HEK293 (cell line): ENCODE measurements around the gene RAI14.

ENCODE experiments used
- CTCF ChIA-PET: fragments of 350-600 bp; formaldehyde crosslinking; extraction: SDS; loops from one replicate; lab custom pipeline; 2021; ENCODE audit warnings: antibody characterized with exemption; lab: Yijun Ruan, JAX
- POLR2A ChIA-PET: fragments of 300-600 bp; formaldehyde crosslinking; extraction: SDS; loops from one replicate; lab custom pipeline; 2020; ENCODE audit warnings: antibody characterized with exemption, inconsistent platforms; lab: Yijun Ruan, JAX
- H3K27ac ChIP-seq: fragments of 200-500 bp; sonication (Bioruptor generic); 2 replicates; pipeline ENCODE4 v1.5.1; 2014; ENCODE audit warnings: low read depth, low read length, control low read depth, inconsistent platforms; ENCODE audit errors: extremely low read depth
- H3K36me3 ChIP-seq, 2 experiments: fragments of 200-500 bp in 1 of 2; sonication (Bioruptor generic) in 1 of 2; 1 replicate in 1 of 2; 2 replicates in 1 of 2; pipeline ENCODE4 v1.5.1; 2014 to 2017; ENCODE audit warnings: inconsistent platforms in 2 of 2, low read length in 2 of 2; ENCODE audit not compliant: control insufficient read depth in 2 of 2, insufficient read depth in 1 of 2
- H3K4me1 ChIP-seq: fragments of 200-500 bp; sonication (Bioruptor generic); 2 replicates; pipeline ENCODE4 v1.5.1; 2014; ENCODE audit warnings: mild to moderate bottlenecking, low read length, inconsistent platforms; ENCODE audit not compliant: control insufficient read depth, insufficient read depth
- H3K4me3 ChIP-seq: 2 replicates; pipeline ENCODE4 v1.5.1; 2011; ENCODE audit warnings: low read depth, mild to moderate bottlenecking, control low read depth, low read length, moderate library complexity
- H3K9me3 ChIP-seq: fragments of 200-500 bp; sonication (Bioruptor generic); 2 replicates; pipeline ENCODE4 v1.5.1; 2014; ENCODE audit warnings: low read depth, low read length, inconsistent platforms; ENCODE audit not compliant: control insufficient read depth, insufficient read depth
- CTCF ChIP-seq: fragments of 450-650 bp; formaldehyde crosslinking; IDR thresholded peaks from 2 replicates; pipeline ENCODE4 v1.5.1; 2016; ENCODE audit warnings: missing biosample characterization, missing genetic modification characterization
- FEZF1 ChIP-seq: fragments of 450-650 bp; formaldehyde crosslinking; IDR thresholded peaks from 2 replicates; pipeline ENCODE4 v1.5.1; 2016; ENCODE audit warnings: missing biosample characterization, missing genetic modification characterization
- OSR2 ChIP-seq: fragments of 450-650 bp; formaldehyde crosslinking; IDR thresholded peaks from 2 replicates; pipeline ENCODE4 v1.5.1; 2016; ENCODE audit warnings: missing biosample characterization, missing genetic modification characterization
- ZIC2 ChIP-seq: fragments of 450-650 bp; formaldehyde crosslinking; IDR thresholded peaks from 2 replicates; pipeline ENCODE4 v1.5.1; 2016; ENCODE audit warnings: missing biosample characterization, missing genetic modification characterization
- ZNF10 ChIP-seq: fragments of 450-650 bp; formaldehyde crosslinking; IDR thresholded peaks from 2 replicates; pipeline ENCODE4 v1.5.1; 2017; ENCODE audit warnings: missing biosample characterization, missing genetic modification characterization
- ZNF132 ChIP-seq: fragments of 450-650 bp; formaldehyde crosslinking; IDR thresholded peaks from 2 replicates; pipeline ENCODE4 v1.5.1; 2017; ENCODE audit warnings: missing biosample characterization, missing genetic modification characterization, borderline replicate concordance
- ZNF157 ChIP-seq: fragments of 450-650 bp; formaldehyde crosslinking; IDR thresholded peaks from 2 replicates; pipeline ENCODE4 v1.5.1; 2016; ENCODE audit warnings: missing biosample characterization, missing genetic modification characterization
- ZNF169 ChIP-seq: fragments of 450-650 bp; formaldehyde crosslinking; IDR thresholded peaks from 2 replicates; pipeline ENCODE4 v1.5.1; 2016; ENCODE audit warnings: missing biosample characterization, missing genetic modification characterization
- ZNF211 ChIP-seq: fragments of 450-650 bp; formaldehyde crosslinking; IDR thresholded peaks from 2 replicates; pipeline ENCODE4 v1.5.1; 2016; ENCODE audit warnings: low read depth, missing biosample characterization, missing genetic modification characterization
- ZNF221 ChIP-seq: fragments of 450-650 bp; formaldehyde crosslinking; IDR thresholded peaks from 2 replicates; pipeline ENCODE4 v1.5.1; 2017; ENCODE audit warnings: missing biosample characterization, missing genetic modification characterization, borderline replicate concordance
- ZNF354C ChIP-seq: fragments of 450-650 bp; formaldehyde crosslinking; IDR thresholded peaks from 2 replicates; pipeline ENCODE4 v1.5.1; 2016; ENCODE audit warnings: missing biosample characterization, missing genetic modification characterization, low read depth, borderline replicate concordance
- ZNF501 ChIP-seq: fragments of 450-650 bp; formaldehyde crosslinking; IDR thresholded peaks from 2 replicates; pipeline ENCODE4 v1.5.1; 2016; ENCODE audit warnings: missing biosample characterization, missing genetic modification characterization
- ZNF555 ChIP-seq: fragments of 450-650 bp; formaldehyde crosslinking; conservative IDR thresholded peaks from 2 replicates; pipeline ENCODE4 v1.5.1; 2017; ENCODE audit warnings: missing biosample characterization, mild to moderate bottlenecking, missing genetic modification characterization, inconsistent platforms
- ZNF561 ChIP-seq: fragments of 450-650 bp; IDR thresholded peaks from 2 replicates; pipeline ENCODE4 v1.5.1; 2018; ENCODE audit warnings: missing biosample characterization, missing genetic modification characterization, borderline replicate concordance
- ZNF571 ChIP-seq: fragments of 450-650 bp; formaldehyde crosslinking; IDR thresholded peaks from 2 replicates; pipeline ENCODE4 v1.5.0; 2017; ENCODE audit warnings: missing biosample characterization, missing genetic modification characterization
- ZNF610 ChIP-seq: fragments of 450-650 bp; formaldehyde crosslinking; IDR thresholded peaks from 2 replicates; pipeline ENCODE4 v1.5.1; 2016; ENCODE audit warnings: missing biosample characterization, missing genetic modification characterization, borderline replicate concordance
- ZNF792 ChIP-seq: fragments of 450-650 bp; formaldehyde crosslinking; IDR thresholded peaks from 2 replicates; pipeline ENCODE4 v1.5.1; 2016; ENCODE audit warnings: missing biosample characterization, missing genetic modification characterization
- ZNF837 ChIP-seq: fragments of 450-650 bp; formaldehyde crosslinking; IDR thresholded peaks from 2 replicates; pipeline ENCODE4 v1.5.1; 2016; ENCODE audit warnings: missing biosample characterization, missing genetic modification characterization
- ZSCAN5A ChIP-seq: fragments of 450-650 bp; formaldehyde crosslinking; IDR thresholded peaks from 2 replicates; pipeline ENCODE4 v1.5.1; 2016; ENCODE audit warnings: missing biosample characterization, missing genetic modification characterization

Gene RAI14

DNA sequence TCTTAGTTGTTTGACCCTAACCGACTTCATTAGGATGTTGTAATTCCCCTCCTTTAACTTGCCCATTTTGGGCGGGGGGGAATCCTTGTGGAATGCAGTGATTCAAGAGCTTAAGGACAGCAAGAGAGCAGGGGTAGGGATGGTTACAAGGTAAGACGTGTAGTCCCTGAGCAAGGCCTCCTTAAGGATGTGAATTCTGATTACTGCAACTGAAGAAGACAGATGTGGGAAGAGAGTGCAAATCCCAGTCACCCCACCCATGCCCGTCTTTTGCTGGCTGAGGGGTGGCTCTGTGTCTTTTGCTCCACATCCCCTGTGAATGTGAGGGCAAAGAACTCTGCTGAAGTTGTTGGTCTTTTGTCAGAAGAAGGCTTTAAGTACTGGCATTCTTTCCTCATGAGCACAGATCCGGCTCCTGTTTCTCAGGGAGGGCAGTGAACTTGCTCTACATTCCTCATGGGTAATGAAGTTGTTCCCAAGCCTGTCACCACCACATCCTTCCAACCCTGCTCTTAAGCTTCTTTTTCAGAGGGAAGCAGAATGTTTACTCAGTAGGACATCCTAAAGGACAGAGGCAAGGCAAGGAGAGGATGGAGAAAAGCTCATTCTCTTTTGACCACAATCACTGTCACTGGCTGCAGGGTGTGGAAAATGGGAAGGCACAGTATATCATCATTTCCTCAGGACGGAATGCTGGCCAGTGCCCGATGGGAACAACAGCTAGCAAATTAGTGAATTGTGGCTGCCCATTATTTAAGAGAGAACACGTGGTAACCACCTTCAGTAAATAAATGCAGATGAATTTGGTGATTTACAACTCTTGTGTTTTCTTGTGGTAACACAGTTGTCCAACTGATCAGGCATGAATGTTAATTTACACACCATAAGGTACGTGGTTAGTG lies 61.5 kb downstream of the RAI14 start (continued):
- no peak for TF ChIP-seq CTCF (tag by site-specific recombination)
- TF ChIP-seq, all 188 proteins: peak for 3

GRCh38 chr5:34718516-34718915 lies 62.4 kb downstream of the RAI14 start:
- Histone ChIP-seq H3K27ac (no peak overlapping the region), H3K36me3 (no peaks in the 10 kb centered on the region; a peak in 1 of 3 replicates), H3K4me3 (no peak overlapping the region), H3K4me1 (peaks cover 14% of the 10 kb centered on the region), H3K9me3 (no peaks in the 10 kb centered on the region)
- TF ChIP-seq ZNF792 (tag by site-specific recombination) (no peak), FEZF1 (tag by site-specific recombination) (no peak), ZNF555 (tag by site-specific recombination) (no peak)
- CTCF ChIA-PET: interaction anchor here (0.6 to 1.7 kb wide), 5 partner anchors 8 to 194 kb away, joined by 3 to 6 read pairs (median 3); no protein-coding TSS in a partner anchor
- POLR2A ChIA-PET: no interaction called here

DNA sequence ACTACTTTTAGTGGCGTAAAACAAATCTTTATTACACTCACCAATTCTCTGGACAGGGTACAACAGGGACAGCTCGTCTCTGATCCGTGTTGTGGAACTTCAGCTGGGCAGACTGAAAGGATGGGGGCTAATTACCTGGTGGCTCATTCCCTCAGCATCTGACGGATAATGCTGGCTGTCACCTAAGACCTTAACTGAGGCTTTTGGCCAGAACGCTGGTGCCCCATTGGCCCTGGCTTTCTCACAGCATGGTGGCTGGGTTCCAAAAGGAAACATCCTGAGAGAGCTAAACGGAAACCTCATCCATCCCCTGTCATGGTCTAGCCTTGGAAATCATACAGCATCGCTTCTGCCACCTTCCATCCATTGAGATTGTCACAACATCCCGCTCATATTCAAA lies 62.9 kb downstream of the RAI14 start:
- H3K9me3 ChIP-seq: no peaks in the 10 kb centered on the region
- no peaks in the 10 kb centered on the region; a peak in 1 of 3 replicates for H3K36me3 ChIP-seq
- H3K27ac ChIP-seq: no peak overlapping the region
- ChIA-PET CTCF (interaction anchor here (0.7 to 1.7 kb wide), 5 partner anchors 9 to 196 kb away, joined by 3 to 6 read pairs (median 3); no protein-coding TSS in a partner anchor), POLR2A (no interaction called here)
- no peak overlapping the region for H3K4me3 ChIP-seq
- peaks cover 14% of the 10 kb centered on the region for H3K4me1 ChIP-seq
- TF ChIP-seq OSR2 (tag by site-specific recombination) (no peak), ZNF561 (tag by site-specific recombination) (no peak), ZSCAN5A (tag by site-specific recombination) (no peak), ZNF211 (tag by site-specific recombination) (no peak), ZNF354C (tag by site-specific recombination) (no peak), ZNF501 (tag by site-specific recombination) (no peak), ZNF610 (tag by site-specific recombination) (no peak), ZNF169 (tag by site-specific recombination) (no peak), ZNF837 (no peak), ZIC2 (no peak), ZNF221 (tag by site-specific recombination) (no peak), ZNF10 (tag by site-specific recombination) (no peak), ZNF132 (tag by site-specific recombination) (no peak), ZNF157 (tag by site-specific recombination) (no peak), ZNF571 (tag by site-specific recombination) (no peak)
